ENCODE results near the gene MIPEP.

Gene MIPEP

DNA sequence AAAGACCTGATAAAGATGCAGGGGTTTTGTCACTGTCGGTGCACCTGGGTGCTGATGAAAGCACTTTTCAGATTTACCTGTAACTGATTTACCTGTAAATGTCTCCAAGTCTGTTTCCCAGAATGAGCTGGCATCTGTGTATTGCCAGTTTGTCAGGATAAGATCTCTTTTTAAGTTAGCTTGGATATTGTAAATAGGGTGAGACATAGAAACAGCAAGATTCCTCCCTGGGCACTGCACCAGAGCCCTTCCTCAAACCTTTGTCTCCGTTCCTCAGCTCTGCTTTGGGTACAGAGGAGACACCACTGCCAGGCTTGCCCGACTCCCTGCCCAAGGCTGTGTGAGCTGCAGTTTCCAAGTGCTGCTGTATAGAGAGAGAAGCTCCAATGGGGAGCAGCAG, 160.4 kb downstream of the MIPEP start:
- Histone ChIP-seq H3K36me3 (ENCODE audit: control insufficient read depth, insufficient read depth, low read length) (no peaks in the 10 kb centered on the region), H3K4me3 (ENCODE audit: insufficient read depth, low read depth, low read length) (no peak overlapping the region), H3K27me3 (ENCODE audit: control insufficient read depth, insufficient read depth, low read length, poor library complexity, severe bottlenecking) (no peaks in the 10 kb centered on the region), H3K4me1 (ENCODE audit: control insufficient read depth, insufficient read depth, low read length) (no peaks in the 10 kb centered on the region), H3K27ac (ENCODE audit: insufficient read depth, low read depth, low read length, poor library complexity, severe bottlenecking) (no peak overlapping the region), H3K9me3 (ENCODE audit: control insufficient read depth, low read length) (no peaks in the 10 kb centered on the region)
- 96 to 97% methylated on average over 3 of the region's 3 CpGs for WGBS, 2 experiments

DNA sequence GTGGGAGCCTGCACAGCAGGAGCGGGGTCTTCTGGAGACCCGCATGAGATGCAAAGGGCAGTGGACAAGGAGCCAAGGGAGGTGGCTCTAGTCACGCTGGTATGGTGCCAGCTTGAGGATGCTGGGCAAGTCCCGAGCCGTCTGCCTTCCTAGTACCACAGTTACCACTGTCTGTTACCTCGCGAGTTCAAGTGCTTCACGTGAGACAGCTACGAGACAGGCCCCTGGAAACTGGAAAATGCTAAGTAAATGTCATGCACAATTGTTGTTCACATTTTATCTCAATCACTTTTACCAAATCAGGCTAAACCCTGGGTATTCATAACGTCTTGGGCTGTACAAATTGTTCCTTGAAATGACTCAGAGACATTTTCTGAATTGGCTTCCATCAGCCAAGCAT, 163.3 kb downstream of the MIPEP start:
- H3K4me3 ChIP-seq (ENCODE audit: insufficient read depth, low read depth, low read length) = no peak overlapping the region
- H3K4me1 ChIP-seq (ENCODE audit: control insufficient read depth, insufficient read depth, low read length) = peaks cover 8% of the 10 kb centered on the region
- H3K27me3 ChIP-seq (ENCODE audit: control insufficient read depth, insufficient read depth, low read length, poor library complexity, severe bottlenecking) = no peaks in the 10 kb centered on the region
- no peak overlapping the region for H3K27ac ChIP-seq (ENCODE audit: insufficient read depth, low read depth, low read length, poor library complexity, severe bottlenecking)
- no peaks in the 10 kb centered on the region for H3K36me3 ChIP-seq (ENCODE audit: control insufficient read depth, insufficient read depth, low read length)
- no peaks in the 10 kb centered on the region for H3K9me3 ChIP-seq (ENCODE audit: control insufficient read depth, low read length)
- WGBS, 2 experiments = 94 to 96% methylated on average over 10 of the region's 10 CpGs

DNA sequence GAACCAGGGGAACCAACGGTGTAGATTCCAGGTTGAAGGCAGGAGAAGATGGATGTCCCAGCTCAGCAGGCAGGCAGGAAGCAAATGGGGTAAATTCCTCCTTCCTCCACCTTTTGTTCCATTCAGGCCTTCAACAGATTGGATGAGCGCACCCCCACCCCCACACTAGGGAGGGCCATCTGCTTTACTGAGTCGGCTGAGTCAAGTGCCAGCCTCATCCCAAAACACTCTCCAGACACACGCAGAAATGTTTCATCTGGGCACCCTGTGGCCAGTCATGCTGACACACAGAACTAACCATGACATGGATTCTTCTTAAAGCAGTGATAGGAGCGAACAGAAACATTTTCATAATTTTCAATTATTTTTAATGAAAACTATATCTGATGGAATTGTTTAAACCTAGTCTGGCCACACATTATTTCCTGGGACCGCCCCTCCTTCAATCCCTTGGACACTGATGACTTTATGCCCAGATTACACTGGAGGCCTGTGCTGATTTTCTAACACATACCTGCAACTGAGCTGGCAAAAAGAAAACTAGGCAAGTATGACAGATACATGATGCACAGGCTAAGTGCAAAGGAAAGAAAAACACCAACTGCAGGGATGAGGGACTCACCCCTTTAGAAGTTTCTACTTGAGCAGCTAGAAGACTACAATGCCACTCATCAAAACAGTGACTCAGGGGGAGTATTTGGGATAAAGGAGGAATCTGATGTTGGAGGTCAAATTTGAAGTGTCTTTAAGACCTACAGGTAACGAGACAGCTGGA, 164.8 kb downstream of the MIPEP start:
- H3K36me3 ChIP-seq (ENCODE audit: control insufficient read depth, insufficient read depth, low read length) = no peaks in the 10 kb centered on the region
- no peak overlapping the region for H3K4me3 ChIP-seq (ENCODE audit: insufficient read depth, low read depth, low read length)
- H3K27ac ChIP-seq (ENCODE audit: insufficient read depth, low read depth, low read length, poor library complexity, severe bottlenecking) = no peak overlapping the region
- H3K4me1 ChIP-seq (ENCODE audit: control insufficient read depth, insufficient read depth, low read length) = peaks cover 8% of the 10 kb centered on the region
- H3K27me3 ChIP-seq (ENCODE audit: control insufficient read depth, insufficient read depth, low read length, poor library complexity, severe bottlenecking) = no peaks in the 10 kb centered on the region
- H3K9me3 ChIP-seq (ENCODE audit: control insufficient read depth, low read length) = no peaks in the 10 kb centered on the region
- WGBS, 2 experiments = 78 to 82% methylated on average over 6 to 7 of the region's 7 CpGs

DNA sequence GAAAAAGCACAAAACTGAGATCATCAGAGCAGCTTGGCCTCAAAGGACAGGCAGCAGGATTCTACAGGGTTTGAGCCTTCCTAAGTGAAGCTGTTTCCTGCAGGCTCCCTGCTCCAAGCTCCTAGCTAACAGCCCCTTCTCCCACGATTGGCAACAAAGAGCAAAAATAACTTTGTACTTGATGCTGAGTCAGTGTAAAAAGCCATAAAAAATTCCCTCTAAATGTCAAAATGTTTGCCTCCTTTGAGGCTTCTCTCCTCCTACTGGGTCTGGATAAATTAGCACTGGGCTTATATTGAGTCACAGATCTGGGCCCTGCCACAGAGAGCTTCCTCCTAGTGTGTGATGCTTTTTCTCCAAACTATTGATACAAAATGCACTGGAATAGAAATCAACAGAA, 165.7 kb downstream of the MIPEP start:
- Histone ChIP-seq H3K4me3 (ENCODE audit: insufficient read depth, low read depth, low read length) (no peak overlapping the region), H3K9me3 (ENCODE audit: control insufficient read depth, low read length) (no peaks in the 10 kb centered on the region), H3K27ac (ENCODE audit: insufficient read depth, low read depth, low read length, poor library complexity, severe bottlenecking) (no peak overlapping the region), H3K27me3 (ENCODE audit: control insufficient read depth, insufficient read depth, low read length, poor library complexity, severe bottlenecking) (no peaks in the 10 kb centered on the region), H3K36me3 (ENCODE audit: control insufficient read depth, insufficient read depth, low read length) (no peaks in the 10 kb centered on the region), H3K4me1 (ENCODE audit: control insufficient read depth, insufficient read depth, low read length) (peaks cover 8% of the 10 kb centered on the region)
- 78 to 90% methylated on average over 1 of the region's 1 CpG for WGBS, 2 experiments

DNA sequence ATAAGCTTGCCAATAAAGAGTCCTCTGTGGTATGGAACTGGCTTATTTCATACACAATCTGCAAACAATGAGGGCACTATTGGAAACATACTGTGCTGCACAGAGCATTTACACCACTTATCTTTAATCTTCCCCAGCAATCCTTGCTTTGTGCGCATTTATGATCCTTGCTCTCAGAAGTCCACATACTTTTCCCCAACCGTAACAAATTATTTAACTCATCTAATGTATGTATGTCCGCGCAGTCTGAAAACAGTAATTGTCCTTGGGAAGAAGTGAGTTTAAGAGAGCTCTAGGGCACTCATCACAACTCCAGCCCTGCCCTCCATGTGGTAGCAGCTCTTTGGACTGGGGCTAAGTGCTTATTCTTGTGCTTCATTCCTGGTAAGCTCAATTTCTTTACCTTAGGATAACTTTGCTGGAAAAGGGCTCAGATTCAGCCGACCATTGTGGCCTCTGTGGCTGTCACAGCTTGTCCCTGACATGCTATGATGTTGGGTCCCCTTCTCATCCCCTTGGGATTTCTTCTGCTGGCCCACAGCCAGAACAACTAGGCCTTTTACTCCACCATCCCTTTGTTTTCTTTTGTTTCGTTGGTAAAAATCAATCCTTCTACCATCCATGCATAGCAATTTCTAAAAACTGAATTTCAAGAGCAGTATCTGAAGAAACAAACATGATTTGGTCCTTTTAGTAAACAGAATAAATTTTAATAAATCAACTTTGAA, 166.3 kb downstream of the MIPEP start:
- Histone ChIP-seq H3K27me3 (ENCODE audit: control insufficient read depth, insufficient read depth, low read length, poor library complexity, severe bottlenecking) (no peaks in the 10 kb centered on the region), H3K36me3 (ENCODE audit: control insufficient read depth, insufficient read depth, low read length) (no peaks in the 10 kb centered on the region), H3K4me1 (ENCODE audit: control insufficient read depth, insufficient read depth, low read length) (peaks cover 8% of the 10 kb centered on the region), H3K27ac (ENCODE audit: insufficient read depth, low read depth, low read length, poor library complexity, severe bottlenecking) (no peak overlapping the region), H3K4me3 (ENCODE audit: insufficient read depth, low read depth, low read length) (no peak overlapping the region), H3K9me3 (ENCODE audit: control insufficient read depth, low read length) (no peaks in the 10 kb centered on the region)
- 95% methylated on average over 6 of the region's 6 CpGs for WGBS, 2 experiments

DNA sequence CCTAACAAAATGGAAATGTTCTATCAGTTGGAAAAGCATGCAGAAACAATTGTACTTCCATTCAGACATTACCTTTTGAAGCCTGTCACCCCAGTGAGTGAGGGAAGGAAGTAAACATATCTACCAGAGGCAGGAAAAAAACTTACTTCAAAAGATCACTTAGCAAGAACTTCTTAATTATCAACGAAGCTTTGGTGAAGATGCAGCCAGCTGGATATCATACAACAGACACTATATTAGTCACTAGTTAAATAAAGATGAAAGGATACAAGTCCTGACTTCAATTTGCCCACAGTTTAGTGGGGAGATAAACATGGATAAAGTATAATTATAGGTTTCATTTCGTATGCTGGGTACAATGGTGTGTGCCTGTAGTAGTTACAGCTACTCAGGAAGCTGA, 170.2 kb downstream of the MIPEP start:
- Histone ChIP-seq H3K4me1 (ENCODE audit: control insufficient read depth, insufficient read depth, low read length) (peaks cover 8% of the 10 kb centered on the region), H3K9me3 (ENCODE audit: control insufficient read depth, low read length) (no peaks in the 10 kb centered on the region), H3K27ac (ENCODE audit: insufficient read depth, low read depth, low read length, poor library complexity, severe bottlenecking) (no peak overlapping the region), H3K36me3 (ENCODE audit: control insufficient read depth, insufficient read depth, low read length) (no peaks in the 10 kb centered on the region), H3K4me3 (ENCODE audit: insufficient read depth, low read depth, low read length) (no peak overlapping the region), H3K27me3 (ENCODE audit: control insufficient read depth, insufficient read depth, low read length, poor library complexity, severe bottlenecking) (no peaks in the 10 kb centered on the region)
- 86 to 94% methylated on average over 1 of the region's 2 CpGs for WGBS, 2 experiments

DNA sequence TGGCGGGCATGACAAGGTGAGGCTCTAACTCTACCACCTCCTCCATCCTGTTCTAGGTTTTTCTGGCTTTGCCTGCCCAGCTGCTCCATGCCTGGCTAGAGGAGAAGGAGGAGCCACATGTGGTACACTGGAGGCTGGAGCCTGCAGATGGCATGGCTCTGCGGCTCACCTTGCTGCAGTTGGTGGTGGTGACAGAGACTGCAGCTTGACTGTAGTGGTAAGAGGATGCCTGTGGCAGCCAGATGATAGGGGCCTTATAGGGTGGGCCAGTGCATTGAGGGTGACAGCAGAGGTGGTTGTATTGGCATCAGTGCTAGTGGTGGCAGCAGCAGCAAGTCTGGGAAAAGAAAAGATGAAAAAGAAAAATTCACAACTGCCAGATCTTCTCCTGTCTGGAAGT, 172.8 kb downstream of the MIPEP start:
- 98 to 99% methylated on average over 2 of the region's 2 CpGs for WGBS, 2 experiments

DNA sequence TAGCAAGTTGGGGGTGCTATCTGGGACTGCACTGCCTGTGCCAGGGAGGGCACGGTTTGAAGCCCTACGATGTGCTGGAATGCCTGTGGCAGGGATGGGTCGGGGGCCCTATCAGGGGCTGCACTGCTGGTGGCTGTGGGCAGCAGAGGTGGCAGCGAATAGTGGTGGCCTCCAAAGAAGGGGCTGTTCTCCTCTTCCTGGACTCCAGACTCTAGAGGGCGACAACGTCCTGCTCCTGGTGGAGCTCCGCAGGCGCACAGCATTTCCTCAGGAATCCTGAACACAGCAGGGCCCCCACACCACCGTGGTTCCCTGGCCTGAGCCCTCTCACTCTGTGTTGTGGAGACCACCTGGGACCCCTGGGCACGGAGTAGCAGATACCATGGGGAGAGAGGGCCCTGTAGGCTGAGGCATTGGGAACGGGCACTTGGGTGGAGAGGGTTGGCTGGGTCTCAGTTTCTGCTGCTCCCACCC, 173.4 kb downstream of the MIPEP start:
- Histone ChIP-seq H3K36me3 (ENCODE audit: control insufficient read depth, insufficient read depth, low read length) (no peaks in the 10 kb centered on the region), H3K4me1 (ENCODE audit: control insufficient read depth, insufficient read depth, low read length) (no peaks in the 10 kb centered on the region), H3K9me3 (ENCODE audit: control insufficient read depth, low read length) (no peaks in the 10 kb centered on the region), H3K27me3 (ENCODE audit: control insufficient read depth, insufficient read depth, low read length, poor library complexity, severe bottlenecking) (no peaks in the 10 kb centered on the region), H3K4me3 (ENCODE audit: insufficient read depth, low read depth, low read length) (no peak overlapping the region), H3K27ac (ENCODE audit: insufficient read depth, low read depth, low read length, poor library complexity, severe bottlenecking) (no peak overlapping the region)
- 82% methylated on average over 11 of the region's 11 CpGs for WGBS, 2 experiments

More for the DNA sequence above, 172.8 kb downstream of the MIPEP start:
- Histone ChIP-seq H3K36me3 (ENCODE audit: control insufficient read depth, insufficient read depth, low read length) (no peaks in the 10 kb centered on the region), H3K9me3 (ENCODE audit: control insufficient read depth, low read length) (no peaks in the 10 kb centered on the region), H3K4me3 (ENCODE audit: insufficient read depth, low read depth, low read length) (no peak overlapping the region), H3K4me1 (ENCODE audit: control insufficient read depth, insufficient read depth, low read length) (no peaks in the 10 kb centered on the region), H3K27me3 (ENCODE audit: control insufficient read depth, insufficient read depth, low read length, poor library complexity, severe bottlenecking) (no peaks in the 10 kb centered on the region), H3K27ac (ENCODE audit: insufficient read depth, low read depth, low read length, poor library complexity, severe bottlenecking) (no peak overlapping the region)

DNA sequence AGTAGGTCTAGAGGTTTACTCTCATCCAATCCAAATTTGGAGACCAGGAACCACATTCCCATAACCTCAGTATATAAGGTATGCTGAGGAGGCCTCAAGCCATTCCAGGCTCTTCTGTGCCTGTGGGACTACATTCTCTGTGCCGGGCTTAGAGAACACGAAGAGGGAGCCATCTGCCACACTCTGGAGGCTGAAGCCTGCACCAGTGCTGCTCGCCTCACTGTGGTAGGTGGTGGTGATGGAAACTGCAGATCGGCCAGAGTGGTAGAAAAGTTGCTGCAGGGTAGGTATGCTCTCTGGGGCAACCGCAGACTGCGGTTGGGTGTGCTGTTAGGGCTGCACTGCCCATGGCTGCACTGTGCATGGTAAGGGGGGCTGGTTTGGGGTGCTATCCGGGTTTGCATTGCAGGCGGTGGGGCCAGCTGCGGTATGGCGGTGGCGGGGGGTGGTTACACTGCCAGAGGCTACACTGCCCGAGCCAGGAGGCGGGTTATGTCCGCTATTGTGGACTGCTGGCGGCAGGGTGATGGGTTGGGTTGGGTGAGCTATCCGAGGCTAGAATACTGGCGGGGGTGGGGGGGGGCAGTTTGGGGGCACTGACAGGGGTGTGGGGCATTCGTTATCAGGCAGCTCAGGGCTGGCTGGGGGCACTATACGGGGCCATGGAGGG, 174.0 kb downstream of the MIPEP start:
- Histone ChIP-seq H3K27ac (ENCODE audit: insufficient read depth, low read depth, low read length, poor library complexity, severe bottlenecking) (no peak overlapping the region), H3K4me1 (ENCODE audit: control insufficient read depth, insufficient read depth, low read length) (no peaks in the 10 kb centered on the region), H3K9me3 (ENCODE audit: control insufficient read depth, low read length) (no peaks in the 10 kb centered on the region), H3K27me3 (ENCODE audit: control insufficient read depth, insufficient read depth, low read length, poor library complexity, severe bottlenecking) (no peaks in the 10 kb centered on the region), H3K4me3 (ENCODE audit: insufficient read depth, low read depth, low read length) (no peak overlapping the region), H3K36me3 (ENCODE audit: control insufficient read depth, insufficient read depth, low read length) (no peaks in the 10 kb centered on the region)
- WGBS, 2 experiments = 93% methylated on average over 18 of the region's 19 CpGs

DNA sequence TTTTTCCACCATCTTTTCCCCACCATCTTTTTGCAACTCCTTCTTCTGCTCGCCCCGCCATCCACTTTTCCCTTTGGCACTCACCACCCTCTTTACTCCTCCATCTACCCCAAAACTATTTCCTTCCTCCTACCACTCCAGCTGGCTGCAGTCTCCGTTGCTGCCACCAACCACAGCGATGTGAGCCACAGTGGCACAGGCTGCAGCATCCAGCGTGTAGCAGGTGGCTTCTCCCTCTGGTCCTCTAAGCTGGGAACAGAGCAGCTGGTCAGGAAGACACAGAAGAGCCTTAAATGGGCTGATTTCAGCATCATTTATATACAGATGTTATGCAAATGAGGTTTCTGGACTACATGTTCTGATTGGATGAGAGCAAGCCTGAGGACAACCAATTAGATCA, 174.5 kb downstream of the MIPEP start:
- Histone ChIP-seq H3K4me1 (ENCODE audit: control insufficient read depth, insufficient read depth, low read length) (no peaks in the 10 kb centered on the region), H3K4me3 (ENCODE audit: insufficient read depth, low read depth, low read length) (no peak overlapping the region), H3K27ac (ENCODE audit: insufficient read depth, low read depth, low read length, poor library complexity, severe bottlenecking) (no peak overlapping the region), H3K36me3 (ENCODE audit: control insufficient read depth, insufficient read depth, low read length) (no peaks in the 10 kb centered on the region), H3K9me3 (ENCODE audit: control insufficient read depth, low read length) (no peaks in the 10 kb centered on the region), H3K27me3 (ENCODE audit: control insufficient read depth, insufficient read depth, low read length, poor library complexity, severe bottlenecking) (no peaks in the 10 kb centered on the region)
- 93 to 94% methylated on average over 5 of the region's 5 CpGs for WGBS, 2 experiments
